ENCODE data around the gene HLF.
"Not testable (repeated sequence)": the region's sequence is repeated elsewhere in the genome, so short reads cannot be mapped to it uniquely, and the experiment has no call there.

The HLF gene

GRCh38 chr17:55312852-55313251 is 48.1 kb downstream of the HLF start:
- DNase-seq: no peak

- DNase-seq: no peak
Observed at GRCh38 chr17:55314061-55314783, 49.5 kb downstream of the HLF start.

GRCh38 chr17:55314784-55315491 is 50.2 kb downstream of the HLF start:
- DNase-seq: no peak

GRCh38 chr17:55316499-55316898 is 51.7 kb downstream of the HLF start:
- DNase-seq: no peak

GRCh38 chr17:55317284-55317683 is 52.5 kb downstream of the HLF start:
- DNase-seq: no peak

GRCh38 chr17:55318081-55318480 is 53.3 kb downstream of the HLF start:
- no peak for DNase-seq

GRCh38 chr17:55318715-55319487 is 54.1 kb downstream of the HLF start:
- no peak for DNase-seq

- DNase-seq: no peak
Observed at GRCh38 chr17:55319933-55320593, 55.3 kb downstream of the HLF start.

- no peak for DNase-seq
Observed at GRCh38 chr17:55320594-55321426, 56.0 kb downstream of the HLF start.

- no peak for DNase-seq
Observed at GRCh38 chr17:55321427-55322060, 56.8 kb downstream of the HLF start.

- DNase-seq: no peak
Observed at GRCh38 chr17:55322453-55322985, 57.8 kb downstream of the HLF start.

- no peak for DNase-seq
Observed at GRCh38 chr17:55323518-55324295, 58.9 kb downstream of the HLF start.

GRCh38 chr17:55324296-55324978 is 59.7 kb downstream of the HLF start:
- no peak for DNase-seq

GRCh38 chr17:55325406-55325805 is 60.6 kb downstream of the HLF start:
- DNase-seq: no peak

GRCh38 chr17:55326030-55326429 is 61.3 kb downstream of the HLF start:
- no peak for DNase-seq

- DNase-seq: no peak
Observed at GRCh38 chr17:55327225-55328088, 62.7 kb downstream of the HLF start.

- DNase-seq: not testable (repeated sequence)
Observed at GRCh38 chr17:55328514-55328913, 63.8 kb downstream of the HLF start.

- DNase-seq: no peak
Observed at GRCh38 chr17:55330344-55330933, 65.7 kb downstream of the HLF start.
